Activated B cell treated with CpG ODN at 0.5 μM for 24 hours (primary cell): ENCODE measurements around the gene ZNF132. TPM values are rescaled to one million over a fixed set of nuclear protein-coding genes. Genes with fewer than 3 reads are reported as not detected.
A peak's percentile ranks its signal among the peaks of the same experiment; 100 is the strongest.

Source experiments
- ATAC-seq: fragments of 200-7000 bp; cut with Tn5 transposase; one replicate; pipeline ENCODE4 v1.10.0; 2021; ENCODE audit warnings: low read depth, mild to moderate bottlenecking, moderate library complexity
- CTCF ChIA-PET: fragments of 350-600 bp; sonication (Branson Sonifier 250); formaldehyde crosslinking; loops from one replicate; lab custom pipeline; 2021; ENCODE audit warnings: antibody characterized with exemption; lab: Charles Lee
- POLR2A ChIA-PET: fragments of 350-600 bp; sonication (Branson Sonifier 250); formaldehyde crosslinking; loops from one replicate; lab custom pipeline; 2021; ENCODE audit warnings: antibody characterized with exemption; lab: Charles Lee
- DNase-seq: peaks from one replicate; pipeline ENCODE4 v3.0.0; 2022
- H3K27ac Mint-ChIP-seq: one replicate; pipeline ENCODE4 v1.8.0; 2020; ENCODE audit warnings: mixed read lengths
- H3K27me3 Mint-ChIP-seq: one replicate; pipeline ENCODE4 v1.8.0; 2021; ENCODE audit warnings: mixed read lengths
- H3K36me3 Mint-ChIP-seq: one replicate; pipeline ENCODE4 v1.8.0; 2021; ENCODE audit warnings: low read depth, mixed read lengths
- H3K4me1 Mint-ChIP-seq: one replicate; pipeline ENCODE4 v1.8.0; 2021; ENCODE audit warnings: mixed read lengths
- H3K4me3 Mint-ChIP-seq: one replicate; pipeline ENCODE4 v1.8.0; 2020; ENCODE audit warnings: mild to moderate bottlenecking, mixed read lengths
- H3K9me3 Mint-ChIP-seq: one replicate; pipeline ENCODE4 v1.8.0; 2020; ENCODE audit warnings: mixed read lengths
- intact Hi-C: fragments of 100-400 bp; cut with micrococcal nuclease; formaldehyde crosslinking; loops from one replicate; pipeline ENCODE4 v1.15.1; 2024
- total RNA-seq: library from RNA; stranded (reverse); gene quantifications from 2 replicates; pipeline ENCODE4 v1.2.3, GENCODE V29; 2022
- TF ChIP-seq, protein P1 (sequence below): fragments of 200-600 bp; IDR thresholded peaks from one replicate; pipeline ENCODE4 v1.8.0; 2022; ENCODE audit warnings: antibody characterized with exemption, mild to moderate bottlenecking

ZNF132 gene
- total RNA-seq, 1 donor from 2014 or later, result 10.4 TPM

- H3K27me3 Mint-ChIP-seq, result no peaks in the 10 kb centered on the region
- DNase-seq (peak; percentile 85), ATAC-seq (peak; percentile 89)
- peaks cover 50% of the 10 kb centered on the region for H3K4me1 Mint-ChIP-seq
- H3K4me3 Mint-ChIP-seq, result peak within 1 kb of the TSS; percentile 95
- H3K36me3 Mint-ChIP-seq, result peaks cover 42% of the 10 kb centered on the region
- H3K27ac Mint-ChIP-seq, result peak within 1 kb of the TSS; percentile 98
- POLR2A ChIA-PET, result interaction anchor here (0.6 to 5.0 kb wide), 11 partner anchors 9 to 385 kb away, joined by 3 to 40 read pairs (median 3); partner anchors contain the start of genes RNF225, ZBTB45, ZNF497 and ZNF584
- CTCF ChIA-PET, result no interaction called here
- intact Hi-C loops, result loop anchor here (1.0 to 2.0 kb wide), 7 partner anchors 15 to 189 kb away; partner anchors contain the start of genes ZNF132, ZNF324, ZNF497 and ZNF584
- TF ChIP-seq, protein P1, sequence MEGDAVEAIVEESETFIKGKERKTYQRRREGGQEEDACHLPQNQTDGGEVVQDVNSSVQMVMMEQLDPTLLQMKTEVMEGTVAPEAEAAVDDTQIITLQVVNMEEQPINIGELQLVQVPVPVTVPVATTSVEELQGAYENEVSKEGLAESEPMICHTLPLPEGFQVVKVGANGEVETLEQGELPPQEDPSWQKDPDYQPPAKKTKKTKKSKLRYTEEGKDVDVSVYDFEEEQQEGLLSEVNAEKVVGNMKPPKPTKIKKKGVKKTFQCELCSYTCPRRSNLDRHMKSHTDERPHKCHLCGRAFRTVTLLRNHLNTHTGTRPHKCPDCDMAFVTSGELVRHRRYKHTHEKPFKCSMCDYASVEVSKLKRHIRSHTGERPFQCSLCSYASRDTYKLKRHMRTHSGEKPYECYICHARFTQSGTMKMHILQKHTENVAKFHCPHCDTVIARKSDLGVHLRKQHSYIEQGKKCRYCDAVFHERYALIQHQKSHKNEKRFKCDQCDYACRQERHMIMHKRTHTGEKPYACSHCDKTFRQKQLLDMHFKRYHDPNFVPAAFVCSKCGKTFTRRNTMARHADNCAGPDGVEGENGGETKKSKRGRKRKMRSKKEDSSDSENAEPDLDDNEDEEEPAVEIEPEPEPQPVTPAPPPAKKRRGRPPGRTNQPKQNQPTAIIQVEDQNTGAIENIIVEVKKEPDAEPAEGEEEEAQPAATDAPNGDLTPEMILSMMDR, result no peak
- no peaks in the 10 kb centered on the region for H3K9me3 Mint-ChIP-seq
Measured at GRCh38 chr19:58386576-58387337, 53.2 kb downstream of the ZNF132 start, which contains the start of gene RPS5. RPS5 (plus strand) TSS chr19:58387269; CDS start chr19:58388138, 869 bp downstream.

- POLR2A ChIA-PET, result interaction anchor here (0.9 to 5.0 kb wide), 7 partner anchors 10 to 384 kb away, joined by 3 to 40 read pairs (median 3); partner anchors contain the start of genes RNF225, ZNF497, ZNF584 and ZNF606
- H3K9me3 Mint-ChIP-seq, result no peaks in the 10 kb centered on the region
- CTCF ChIA-PET, result no interaction called here
- peaks cover 39% of the 10 kb centered on the region for H3K36me3 Mint-ChIP-seq
- H3K4me3 Mint-ChIP-seq, result peak overlapping the region; percentile 95
- intact Hi-C loops, result loop anchor here (2.0 kb wide), 1 partner anchor 81 kb away; the partner anchor contains the start of gene ZNF324
- ATAC-seq (no peak), DNase-seq (no peak)
- H3K4me1 Mint-ChIP-seq, result peaks cover 54% of the 10 kb centered on the region
- TF ChIP-seq, protein P1, result no peak
- peak overlapping the region; percentile 98 for H3K27ac Mint-ChIP-seq
- H3K27me3 Mint-ChIP-seq, result no peaks in the 10 kb centered on the region
Measured at GRCh38 chr19:58385891-58386575, 53.9 kb downstream of the ZNF132 start.

- peaks cover 32% of the 10 kb centered on the region for H3K36me3 Mint-ChIP-seq
- peak overlapping the region; percentile 95 for H3K4me3 Mint-ChIP-seq
- H3K27me3 Mint-ChIP-seq, result no peaks in the 10 kb centered on the region
- DNase-seq, result no peak
- H3K27ac Mint-ChIP-seq, result peak overlapping the region; percentile 98
- no peak for ATAC-seq
- CTCF ChIA-PET, result no interaction called here
- TF ChIP-seq, protein P1, result no peak
- H3K4me1 Mint-ChIP-seq, result peaks cover 49% of the 10 kb centered on the region
- intact Hi-C loops, result no loop called here
- H3K9me3 Mint-ChIP-seq, result no peaks in the 10 kb centered on the region
- POLR2A ChIA-PET, result interaction anchor here (0.8 to 5.0 kb wide), 3 partner anchors 22 to 114 kb away, joined by 3 to 40 read pairs (median 3); partner anchors contain the start of gene ZNF497
Measured at GRCh38 chr19:58385313-58385890, 54.6 kb downstream of the ZNF132 start.

DNA sequence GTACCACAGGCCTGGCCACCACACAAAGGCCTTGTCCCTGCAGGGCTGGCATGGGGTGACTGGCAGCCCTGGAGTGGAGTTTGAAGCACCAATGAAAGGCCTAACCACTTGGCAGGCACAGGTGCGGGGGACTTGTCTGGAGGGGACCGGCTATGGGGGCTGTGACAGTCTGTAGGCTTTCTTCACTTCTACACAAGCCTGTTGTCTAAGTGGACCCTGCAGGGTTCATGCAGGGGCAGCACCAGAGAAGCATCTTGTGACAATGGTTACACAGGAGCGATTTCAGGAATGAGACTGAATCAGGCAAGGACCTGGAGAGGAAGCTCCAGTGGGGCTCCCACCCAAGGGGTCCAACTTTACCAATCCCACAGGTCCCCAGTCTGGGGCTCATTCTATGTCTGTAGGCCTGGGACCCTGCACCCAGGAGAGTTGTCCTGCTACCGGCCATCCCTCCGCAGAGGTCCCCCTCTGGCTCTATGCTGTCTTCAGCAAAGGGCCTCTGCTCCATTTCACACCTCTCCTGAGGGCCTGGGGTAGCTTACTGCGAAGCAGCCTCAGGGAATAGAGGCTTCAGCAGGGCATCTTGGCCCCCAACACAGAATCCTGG, 56.9 kb downstream of the ZNF132 start:
- H3K27me3 Mint-ChIP-seq, result no peaks in the 10 kb centered on the region

More for the DNA sequence above, 56.9 kb downstream of the ZNF132 start:
- ATAC-seq (no peak), DNase-seq (no peak)
- peaks cover 12% of the 10 kb centered on the region for H3K36me3 Mint-ChIP-seq
- TF ChIP-seq, protein P1, result no peak
- H3K27ac Mint-ChIP-seq, result no peak overlapping the region
- intact Hi-C loops, result no loop called here
- POLR2A ChIA-PET, result interaction anchor here (0.6 to 2.1 kb wide), 2 partner anchors 20 to 140 kb away, joined by 3 to 10 read pairs; no protein-coding TSS in a partner anchor
- peaks cover 51% of the 10 kb centered on the region for H3K4me1 Mint-ChIP-seq
- H3K9me3 Mint-ChIP-seq, result no peaks in the 10 kb centered on the region
- H3K4me3 Mint-ChIP-seq, result peak overlapping the region; percentile 24
- CTCF ChIA-PET, result no interaction called here

Other genes starting within 250 kb of the ZNF132 start
- gene ZNF544, start 211.2 kb downstream of the ZNF132 start, total RNA-seq, result 45.2 and 61.7 TPM in 2 replicates
- 4.7 and 5.3 TPM in 2 replicates for gene ZNF8, start 161.2 kb downstream of the ZNF132 start, total RNA-seq
- gene ERVK3-1, start 134.8 kb downstream of the ZNF132 start, total RNA-seq, result 61.4 and 74.3 TPM in 2 replicates
- 4.7 and 4.8 TPM in 2 replicates for gene ZSCAN22, start 113.2 kb downstream of the ZNF132 start, total RNA-seq
- 21.8 and 26.8 TPM in 2 replicates for gene A1BG, start 86.7 kb downstream of the ZNF132 start, total RNA-seq
- 1.7 and 2.1 TPM in 2 replicates for gene ZNF497, start 77.4 kb downstream of the ZNF132 start, total RNA-seq
- 3.1 and 3.5 TPM in 2 replicates for gene ZNF837, start 59.1 kb downstream of the ZNF132 start, total RNA-seq
- gene RPS5, start 52.9 kb downstream of the ZNF132 start, total RNA-seq, result 1,982 and 2,193 TPM in 2 replicates
- 0.44 TPM in 1 of 2 replicates, not detected in the other for gene RNF225, start 44.5 kb downstream of the ZNF132 start, total RNA-seq
- 8.6 and 9.6 TPM in 2 replicates for gene ZNF584, start 31.5 kb downstream of the ZNF132 start, total RNA-seq
- gene ZNF324B, start 11.5 kb upstream of the ZNF132 start, total RNA-seq, result 11.1 and 11.7 TPM in 2 replicates
- gene ZNF324, start 26.9 kb upstream of the ZNF132 start, total RNA-seq, result 11.8 and 13.1 TPM in 2 replicates
- gene ZNF446, start 36.2 kb upstream of the ZNF132 start, total RNA-seq, result 9.6 and 10.4 TPM in 2 replicates
- 8.0 and 10.2 TPM in 2 replicates for gene SLC27A5, start 71.8 kb upstream of the ZNF132 start, total RNA-seq
- 18.0 and 20.2 TPM in 2 replicates for gene ZBTB45, start 79.7 kb upstream of the ZNF132 start, total RNA-seq
- 380 and 407 TPM in 2 replicates for gene TRIM28, start 103.9 kb upstream of the ZNF132 start, total RNA-seq
- 95.6 and 96.3 TPM in 2 replicates for gene CHMP2A, start 115.0 kb upstream of the ZNF132 start, total RNA-seq
- 55.1 and 66.7 TPM in 2 replicates for gene UBE2M, start 118.5 kb upstream of the ZNF132 start, total RNA-seq
- gene MZF1, start 133.2 kb upstream of the ZNF132 start, total RNA-seq, result 41.9 and 54.5 TPM in 2 replicates